ENCODE measurements around the gene ADK.

The ADK gene

GRCh38 chr10:74361678-74362077 lies 210.7 kb downstream of the ADK start:
- H3K27ac ChIP-seq = no peak overlapping the region
- TF ChIP-seq, protein P1, sequence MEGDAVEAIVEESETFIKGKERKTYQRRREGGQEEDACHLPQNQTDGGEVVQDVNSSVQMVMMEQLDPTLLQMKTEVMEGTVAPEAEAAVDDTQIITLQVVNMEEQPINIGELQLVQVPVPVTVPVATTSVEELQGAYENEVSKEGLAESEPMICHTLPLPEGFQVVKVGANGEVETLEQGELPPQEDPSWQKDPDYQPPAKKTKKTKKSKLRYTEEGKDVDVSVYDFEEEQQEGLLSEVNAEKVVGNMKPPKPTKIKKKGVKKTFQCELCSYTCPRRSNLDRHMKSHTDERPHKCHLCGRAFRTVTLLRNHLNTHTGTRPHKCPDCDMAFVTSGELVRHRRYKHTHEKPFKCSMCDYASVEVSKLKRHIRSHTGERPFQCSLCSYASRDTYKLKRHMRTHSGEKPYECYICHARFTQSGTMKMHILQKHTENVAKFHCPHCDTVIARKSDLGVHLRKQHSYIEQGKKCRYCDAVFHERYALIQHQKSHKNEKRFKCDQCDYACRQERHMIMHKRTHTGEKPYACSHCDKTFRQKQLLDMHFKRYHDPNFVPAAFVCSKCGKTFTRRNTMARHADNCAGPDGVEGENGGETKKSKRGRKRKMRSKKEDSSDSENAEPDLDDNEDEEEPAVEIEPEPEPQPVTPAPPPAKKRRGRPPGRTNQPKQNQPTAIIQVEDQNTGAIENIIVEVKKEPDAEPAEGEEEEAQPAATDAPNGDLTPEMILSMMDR (conservative IDR thresholded peaks at IDR 0.05) = no peak
- no peak for TF ChIP-seq ZFX (IDR thresholded peaks at IDR 0.05)

DNA sequence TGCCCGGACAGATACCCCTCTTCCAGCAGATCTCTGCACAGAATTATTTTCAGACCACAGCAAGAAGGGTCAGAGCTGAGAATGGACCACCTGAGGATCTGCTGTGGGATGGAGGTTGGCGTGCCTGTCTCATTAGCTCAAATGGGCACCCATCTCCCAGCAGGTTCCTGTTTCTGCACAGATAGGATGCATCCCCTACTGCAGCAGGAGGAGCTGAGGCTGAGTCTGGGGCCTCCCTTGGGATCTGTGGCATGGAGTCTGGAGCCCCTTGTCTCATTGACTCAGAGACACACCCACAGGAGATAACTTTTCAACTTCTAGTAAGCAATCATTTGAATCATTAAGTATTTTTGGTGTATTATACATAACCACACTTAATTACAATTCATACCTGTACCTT lies 212.7 kb downstream of the ADK start:
- H3K27ac ChIP-seq = no peak overlapping the region
- TF ChIP-seq ZFX (IDR thresholded peaks at IDR 0.05) = no peak
- TF ChIP-seq, protein P1 (conservative IDR thresholded peaks at IDR 0.05) = no peak

- TF ChIP-seq, protein P1 (conservative IDR thresholded peaks at IDR 0.05) = no peak
- TF ChIP-seq ZFX (IDR thresholded peaks at IDR 0.05) = no peak
- H3K27ac ChIP-seq = no peak overlapping the region
Measured at GRCh38 chr10:74365109-74365508, 214.1 kb downstream of the ADK start.

GRCh38 chr10:74371696-74372095 lies 220.7 kb downstream of the ADK start:
- no peak overlapping the region for H3K27ac ChIP-seq
- no peak for TF ChIP-seq ZFX (IDR thresholded peaks at IDR 0.05)
- TF ChIP-seq, protein P1 (conservative IDR thresholded peaks at IDR 0.05) = no peak

- no peak overlapping the region for H3K27ac ChIP-seq
Measured at GRCh38 chr10:74373059-74373458, 222.0 kb downstream of the ADK start.

DNA sequence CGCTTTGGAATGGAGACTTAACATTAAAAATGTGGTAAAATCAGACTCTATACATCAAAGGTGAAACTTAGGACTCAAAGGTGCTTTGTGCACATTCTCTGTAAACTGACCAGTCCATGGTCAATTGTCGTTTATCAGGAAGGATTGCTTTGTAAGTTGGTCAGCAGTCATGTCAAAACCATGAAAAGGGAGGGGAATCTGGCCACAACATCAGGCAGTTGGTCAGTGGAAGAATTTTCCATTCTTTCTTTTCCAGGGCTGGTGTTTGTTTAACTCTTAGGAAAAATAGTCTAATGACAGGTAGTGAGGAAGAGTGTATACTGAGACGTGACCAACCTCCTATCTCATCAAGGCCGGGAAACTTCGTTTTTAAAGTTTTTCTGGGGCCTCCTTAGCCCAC lies 226.5 kb downstream of the ADK start:
- no peak for TF ChIP-seq ZFX (IDR thresholded peaks at IDR 0.05)
- TF ChIP-seq, protein P1 (conservative IDR thresholded peaks at IDR 0.05) = no peak

More at GRCh38 chr10:74373059-74373458, 222.0 kb downstream of the ADK start:
- no peak for TF ChIP-seq ZFX (IDR thresholded peaks at IDR 0.05)
- TF ChIP-seq, protein P1 (conservative IDR thresholded peaks at IDR 0.05) = no peak

DNA sequence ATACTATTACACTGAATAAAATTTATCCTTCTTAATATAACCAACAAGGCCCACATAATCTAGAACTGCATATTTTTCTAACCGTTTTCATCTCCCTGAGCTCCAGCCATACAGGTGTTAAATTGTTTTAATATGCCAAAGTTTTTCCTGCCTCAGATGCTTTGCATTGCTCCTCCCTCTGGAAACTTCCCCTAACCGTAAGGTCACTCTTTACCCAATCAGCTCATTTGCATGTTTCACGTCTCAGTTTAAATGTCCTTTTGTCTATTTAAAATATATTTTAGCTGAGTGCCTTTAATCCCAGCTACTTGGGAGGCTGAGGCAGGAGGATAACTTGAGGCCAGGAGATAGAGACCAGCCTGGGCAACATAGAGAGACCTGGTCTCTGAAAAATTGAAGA lies 228.5 kb downstream of the ADK start:
- no peak overlapping the region for H3K27ac ChIP-seq
- TF ChIP-seq, protein P1 (conservative IDR thresholded peaks at IDR 0.05) = no peak
- no peak for TF ChIP-seq ZFX (IDR thresholded peaks at IDR 0.05)

More for the DNA sequence above, 226.5 kb downstream of the ADK start:
- H3K27ac ChIP-seq = no peak overlapping the region
